ENCODE data around the gene NOX3.

The NOX3 gene

GRCh38 chr6:155455766-155456165, at the start of gene NOX3:
NOX3 (minus strand) TSS chr6:155455839; CDS start chr6:155455800, 39 bp downstream.
- H3K27ac ChIP-seq (ENCODE audit: low read depth in 2 of 2, low read length in 2 of 2), result no peak within 1 kb of the TSS
- no peaks in the 10 kb centered on the region for H3K9me3 ChIP-seq (ENCODE audit: control insufficient read depth in 2 of 2, low read length in 2 of 2)
- H3K36me3 ChIP-seq (ENCODE audit: control insufficient read depth in 2 of 2, insufficient read depth in 2 of 2, low read length in 2 of 2), result no peaks in the 10 kb centered on the region
- no peak within 1 kb of the TSS for H3K9ac ChIP-seq (ENCODE audit: low read depth in 1 of 2, low read length in 2 of 2)
- H3K4me3 ChIP-seq (ENCODE audit: low read length in 2 of 2), result no peak within 1 kb of the TSS
- H3K27me3 ChIP-seq (ENCODE audit: control insufficient read depth in 2 of 2, insufficient read depth in 2 of 2, low read length in 2 of 2), result no peaks in the 10 kb centered on the region
- H3K4me1 ChIP-seq (ENCODE audit: control insufficient read depth in 2 of 2, insufficient read depth in 2 of 2, low read length in 2 of 2), result no peaks in the 10 kb centered on the region

GRCh38 chr6:155504848-155505607, 49.4 kb upstream of the NOX3 start:
- Histone ChIP-seq H3K4me1 (ENCODE audit: control insufficient read depth in 2 of 2, insufficient read depth in 2 of 2, low read length in 2 of 2) (no peaks in the 10 kb centered on the region), H3K9me3 (ENCODE audit: control insufficient read depth in 2 of 2, low read length in 2 of 2) (peaks cover 0 to 3% of the 10 kb centered on the region in 2 donors), H3K27me3 (ENCODE audit: control insufficient read depth in 2 of 2, insufficient read depth in 2 of 2, low read length in 2 of 2) (no peaks in the 10 kb centered on the region), H3K4me3 (ENCODE audit: low read length in 2 of 2) (no peak overlapping the region), H3K9ac (ENCODE audit: low read depth in 1 of 2, low read length in 2 of 2) (no peak overlapping the region), H3K36me3 (ENCODE audit: control insufficient read depth in 2 of 2, insufficient read depth in 2 of 2, low read length in 2 of 2) (no peaks in the 10 kb centered on the region), H3K27ac (ENCODE audit: low read depth in 2 of 2, low read length in 2 of 2) (no peak overlapping the region)

- H3K36me3 ChIP-seq (ENCODE audit: control insufficient read depth in 2 of 2, insufficient read depth in 2 of 2, low read length in 2 of 2), result no peaks in the 10 kb centered on the region
- H3K4me3 ChIP-seq (ENCODE audit: low read length in 2 of 2), result no peak overlapping the region
Measured at GRCh38 chr6:155502393-155502792, 46.8 kb upstream of the NOX3 start.

GRCh38 chr6:155499574-155499973, 43.9 kb upstream of the NOX3 start:
- Histone ChIP-seq H3K27me3 (ENCODE audit: control insufficient read depth in 2 of 2, insufficient read depth in 2 of 2, low read length in 2 of 2) (no peaks in the 10 kb centered on the region), H3K4me3 (ENCODE audit: low read length in 2 of 2) (no peak overlapping the region), H3K9me3 (ENCODE audit: control insufficient read depth in 2 of 2, low read length in 2 of 2) (peaks cover 0 to 3% of the 10 kb centered on the region in 2 donors), H3K4me1 (ENCODE audit: control insufficient read depth in 2 of 2, insufficient read depth in 2 of 2, low read length in 2 of 2) (no peaks in the 10 kb centered on the region), H3K36me3 (ENCODE audit: control insufficient read depth in 2 of 2, insufficient read depth in 2 of 2, low read length in 2 of 2) (no peaks in the 10 kb centered on the region), H3K27ac (ENCODE audit: low read depth in 2 of 2, low read length in 2 of 2) (no peak overlapping the region), H3K9ac (ENCODE audit: low read depth in 1 of 2, low read length in 2 of 2) (no peak overlapping the region)

More at GRCh38 chr6:155502393-155502792, 46.8 kb upstream of the NOX3 start:
- Histone ChIP-seq H3K9me3 (ENCODE audit: control insufficient read depth in 2 of 2, low read length in 2 of 2) (peaks cover 0 to 3% of the 10 kb centered on the region in 2 donors), H3K4me1 (ENCODE audit: control insufficient read depth in 2 of 2, insufficient read depth in 2 of 2, low read length in 2 of 2) (no peaks in the 10 kb centered on the region), H3K27me3 (ENCODE audit: control insufficient read depth in 2 of 2, insufficient read depth in 2 of 2, low read length in 2 of 2) (no peaks in the 10 kb centered on the region), H3K9ac (ENCODE audit: low read depth in 1 of 2, low read length in 2 of 2) (no peak overlapping the region), H3K27ac (ENCODE audit: low read depth in 2 of 2, low read length in 2 of 2) (no peak overlapping the region)

- Histone ChIP-seq H3K4me3 (ENCODE audit: low read length in 2 of 2) (no peak overlapping the region), H3K9me3 (ENCODE audit: control insufficient read depth in 2 of 2, low read length in 2 of 2) (peaks cover 0 to 3% of the 10 kb centered on the region in 2 donors), H3K4me1 (ENCODE audit: control insufficient read depth in 2 of 2, insufficient read depth in 2 of 2, low read length in 2 of 2) (no peaks in the 10 kb centered on the region), H3K9ac (ENCODE audit: low read depth in 1 of 2, low read length in 2 of 2) (no peak overlapping the region), H3K27ac (ENCODE audit: low read depth in 2 of 2, low read length in 2 of 2) (no peak overlapping the region), H3K36me3 (ENCODE audit: control insufficient read depth in 2 of 2, insufficient read depth in 2 of 2, low read length in 2 of 2) (no peaks in the 10 kb centered on the region), H3K27me3 (ENCODE audit: control insufficient read depth in 2 of 2, insufficient read depth in 2 of 2, low read length in 2 of 2) (no peaks in the 10 kb centered on the region)
Measured at GRCh38 chr6:155498370-155498769, 42.7 kb upstream of the NOX3 start.

GRCh38 chr6:155497273-155497672, 41.6 kb upstream of the NOX3 start:
- Histone ChIP-seq H3K9me3 (ENCODE audit: control insufficient read depth in 2 of 2, low read length in 2 of 2) (no peaks in the 10 kb centered on the region), H3K4me3 (ENCODE audit: low read length in 2 of 2) (no peak overlapping the region), H3K4me1 (ENCODE audit: control insufficient read depth in 2 of 2, insufficient read depth in 2 of 2, low read length in 2 of 2) (no peaks in the 10 kb centered on the region), H3K9ac (ENCODE audit: low read depth in 1 of 2, low read length in 2 of 2) (no peak overlapping the region), H3K27me3 (ENCODE audit: control insufficient read depth in 2 of 2, insufficient read depth in 2 of 2, low read length in 2 of 2) (no peaks in the 10 kb centered on the region), H3K36me3 (ENCODE audit: control insufficient read depth in 2 of 2, insufficient read depth in 2 of 2, low read length in 2 of 2) (no peaks in the 10 kb centered on the region), H3K27ac (ENCODE audit: low read depth in 2 of 2, low read length in 2 of 2) (no peak overlapping the region)

GRCh38 chr6:155495011-155495768, 39.6 kb upstream of the NOX3 start:
- H3K9ac ChIP-seq (ENCODE audit: low read depth in 1 of 2, low read length in 2 of 2), result no peak overlapping the region
- H3K9me3 ChIP-seq (ENCODE audit: control insufficient read depth in 2 of 2, low read length in 2 of 2), result no peaks in the 10 kb centered on the region
- no peak overlapping the region for H3K27ac ChIP-seq (ENCODE audit: low read depth in 2 of 2, low read length in 2 of 2)

GRCh38 chr6:155493694-155494143, 38.1 kb upstream of the NOX3 start:
- H3K9ac ChIP-seq (ENCODE audit: low read depth in 1 of 2, low read length in 2 of 2), result no peak overlapping the region
- H3K36me3 ChIP-seq (ENCODE audit: control insufficient read depth in 2 of 2, insufficient read depth in 2 of 2, low read length in 2 of 2), result no peaks in the 10 kb centered on the region
- no peaks in the 10 kb centered on the region for H3K4me1 ChIP-seq (ENCODE audit: control insufficient read depth in 2 of 2, insufficient read depth in 2 of 2, low read length in 2 of 2)
- H3K4me3 ChIP-seq (ENCODE audit: low read length in 2 of 2), result no peak overlapping the region
- H3K27me3 ChIP-seq (ENCODE audit: control insufficient read depth in 2 of 2, insufficient read depth in 2 of 2, low read length in 2 of 2), result no peaks in the 10 kb centered on the region
- no peaks in the 10 kb centered on the region for H3K9me3 ChIP-seq (ENCODE audit: control insufficient read depth in 2 of 2, low read length in 2 of 2)
- H3K27ac ChIP-seq (ENCODE audit: low read depth in 2 of 2, low read length in 2 of 2), result no peak overlapping the region

More at GRCh38 chr6:155495011-155495768, 39.6 kb upstream of the NOX3 start:
- Histone ChIP-seq H3K4me1 (ENCODE audit: control insufficient read depth in 2 of 2, insufficient read depth in 2 of 2, low read length in 2 of 2) (no peaks in the 10 kb centered on the region), H3K27me3 (ENCODE audit: control insufficient read depth in 2 of 2, insufficient read depth in 2 of 2, low read length in 2 of 2) (no peaks in the 10 kb centered on the region), H3K4me3 (ENCODE audit: low read length in 2 of 2) (no peak overlapping the region), H3K36me3 (ENCODE audit: control insufficient read depth in 2 of 2, insufficient read depth in 2 of 2, low read length in 2 of 2) (no peaks in the 10 kb centered on the region)

- Histone ChIP-seq H3K4me1 (ENCODE audit: control insufficient read depth in 2 of 2, insufficient read depth in 2 of 2, low read length in 2 of 2) (no peaks in the 10 kb centered on the region), H3K27me3 (ENCODE audit: control insufficient read depth in 2 of 2, insufficient read depth in 2 of 2, low read length in 2 of 2) (no peaks in the 10 kb centered on the region), H3K4me3 (ENCODE audit: low read length in 2 of 2) (no peak overlapping the region), H3K36me3 (ENCODE audit: control insufficient read depth in 2 of 2, insufficient read depth in 2 of 2, low read length in 2 of 2) (no peaks in the 10 kb centered on the region), H3K27ac (ENCODE audit: low read depth in 2 of 2, low read length in 2 of 2) (no peak overlapping the region), H3K9me3 (ENCODE audit: control insufficient read depth in 2 of 2, low read length in 2 of 2) (no peaks in the 10 kb centered on the region), H3K9ac (ENCODE audit: low read depth in 1 of 2, low read length in 2 of 2) (no peak overlapping the region)
Measured at GRCh38 chr6:155493026-155493693, 37.5 kb upstream of the NOX3 start.
